HEK293 (cell line): ENCODE results near the gene THSD7A.

Source experiments
- CTCF ChIA-PET: fragments of 350-600 bp; formaldehyde crosslinking; extraction: SDS; loops from one replicate; lab custom pipeline; 2021; ENCODE audit warnings: antibody characterized with exemption; lab: Yijun Ruan, JAX
- POLR2A ChIA-PET: fragments of 300-600 bp; formaldehyde crosslinking; extraction: SDS; loops from one replicate; lab custom pipeline; 2020; ENCODE audit warnings: antibody characterized with exemption, inconsistent platforms; lab: Yijun Ruan, JAX
- H3K27ac ChIP-seq: fragments of 200-500 bp; sonication (Bioruptor generic); 2 replicates; pipeline ENCODE4 v1.5.1; 2014; ENCODE audit warnings: low read depth, low read length, control low read depth, inconsistent platforms; ENCODE audit errors: extremely low read depth
- H3K36me3 ChIP-seq, 2 experiments: fragments of 200-500 bp in 1 of 2; sonication (Bioruptor generic) in 1 of 2; 1 replicate in 1 of 2; 2 replicates in 1 of 2; pipeline ENCODE4 v1.5.1; 2014 to 2017; ENCODE audit warnings: inconsistent platforms in 2 of 2, low read length in 2 of 2; ENCODE audit not compliant: control insufficient read depth in 2 of 2, insufficient read depth in 1 of 2
- H3K4me1 ChIP-seq: fragments of 200-500 bp; sonication (Bioruptor generic); 2 replicates; pipeline ENCODE4 v1.5.1; 2014; ENCODE audit warnings: mild to moderate bottlenecking, low read length, inconsistent platforms; ENCODE audit not compliant: control insufficient read depth, insufficient read depth
- H3K4me3 ChIP-seq: 2 replicates; pipeline ENCODE4 v1.5.1; 2011; ENCODE audit warnings: low read depth, mild to moderate bottlenecking, control low read depth, low read length, moderate library complexity
- H3K9me3 ChIP-seq: fragments of 200-500 bp; sonication (Bioruptor generic); 2 replicates; pipeline ENCODE4 v1.5.1; 2014; ENCODE audit warnings: low read depth, low read length, inconsistent platforms; ENCODE audit not compliant: control insufficient read depth, insufficient read depth
- PATZ1 ChIP-seq: fragments of 450-650 bp; formaldehyde crosslinking; IDR thresholded peaks from 2 replicates; pipeline ENCODE4 v1.5.1; 2016; ENCODE audit warnings: missing biosample characterization, missing genetic modification characterization
- SCRT2 ChIP-seq: fragments of 450-650 bp; formaldehyde crosslinking; IDR thresholded peaks from 2 replicates; pipeline ENCODE4 v1.5.1; 2016; ENCODE audit warnings: missing biosample characterization, missing genetic modification characterization
- SP7 ChIP-seq: fragments of 450-650 bp; formaldehyde crosslinking; IDR thresholded peaks from 2 replicates; pipeline ENCODE4 v1.5.1; 2016; ENCODE audit warnings: missing biosample characterization, missing genetic modification characterization
- TSHZ1 ChIP-seq: fragments of 450-650 bp; formaldehyde crosslinking; IDR thresholded peaks from 2 replicates; pipeline ENCODE4 v1.5.1; 2016; ENCODE audit warnings: missing biosample characterization, missing genetic modification characterization, borderline replicate concordance
- ZBTB49 ChIP-seq: fragments of 450-650 bp; formaldehyde crosslinking; IDR thresholded peaks from 2 replicates; pipeline ENCODE4 v1.5.1; 2016; ENCODE audit warnings: missing biosample characterization, missing genetic modification characterization, low read depth
- ZFP3 ChIP-seq: fragments of 450-650 bp; formaldehyde crosslinking; IDR thresholded peaks from 2 replicates; pipeline ENCODE4 v1.5.1; 2016; ENCODE audit warnings: low read depth, missing biosample characterization, missing genetic modification characterization
- ZNF239 ChIP-seq: fragments of 450-650 bp; formaldehyde crosslinking; IDR thresholded peaks from 2 replicates; pipeline ENCODE4 v1.5.1; 2016; ENCODE audit warnings: missing biosample characterization, missing genetic modification characterization
- ZNF501 ChIP-seq: fragments of 450-650 bp; formaldehyde crosslinking; IDR thresholded peaks from 2 replicates; pipeline ENCODE4 v1.5.1; 2016; ENCODE audit warnings: missing biosample characterization, missing genetic modification characterization
- ZNF561 ChIP-seq: fragments of 450-650 bp; IDR thresholded peaks from 2 replicates; pipeline ENCODE4 v1.5.1; 2018; ENCODE audit warnings: missing biosample characterization, missing genetic modification characterization, borderline replicate concordance
- ZNF571 ChIP-seq: fragments of 450-650 bp; formaldehyde crosslinking; IDR thresholded peaks from 2 replicates; pipeline ENCODE4 v1.5.0; 2017; ENCODE audit warnings: missing biosample characterization, missing genetic modification characterization
- ZNF623 ChIP-seq: fragments of 450-650 bp; formaldehyde crosslinking; IDR thresholded peaks from 2 replicates; pipeline ENCODE4 v1.5.1; 2016; ENCODE audit warnings: missing biosample characterization, missing genetic modification characterization
- ZNF626 ChIP-seq: fragments of 450-650 bp; sonication (Bioruptor Pico); formaldehyde crosslinking; IDR thresholded peaks from 2 replicates; pipeline ENCODE4 v1.5.1; 2018; ENCODE audit warnings: missing biosample characterization, missing genetic modification characterization, inconsistent platforms
- ZNF677 ChIP-seq: fragments of 450-650 bp; IDR thresholded peaks from 2 replicates; pipeline ENCODE4 v1.5.0; 2018; ENCODE audit warnings: missing biosample characterization, mild to moderate bottlenecking, missing genetic modification characterization, moderate library complexity
- ZNF785 ChIP-seq: fragments of 450-650 bp; formaldehyde crosslinking; IDR thresholded peaks from 2 replicates; pipeline ENCODE4 v1.5.1; 2016; ENCODE audit warnings: missing biosample characterization, missing genetic modification characterization
- TF ChIP-seq, protein P1 (sequence below): fragments of 450-650 bp; formaldehyde crosslinking; IDR thresholded peaks from 2 replicates; pipeline ENCODE4 v1.5.1; 2017; ENCODE audit warnings: missing biosample characterization, mild to moderate bottlenecking, missing genetic modification characterization, moderate library complexity
- TF ChIP-seq, protein P2 (sequence below): sonication (generic); formaldehyde crosslinking; IDR thresholded peaks from 2 replicates; pipeline ENCODE4 v1.8.1; 2022; ENCODE audit warnings: mild to moderate bottlenecking, moderate library complexity, missing genetic modification reagents
- TF ChIP-seq, protein P3 (sequence below): fragments of 450-650 bp; formaldehyde crosslinking; IDR thresholded peaks from 2 replicates; pipeline ENCODE4 v1.5.1; 2016; ENCODE audit warnings: missing biosample characterization, missing genetic modification characterization

THSD7A gene

DNA sequence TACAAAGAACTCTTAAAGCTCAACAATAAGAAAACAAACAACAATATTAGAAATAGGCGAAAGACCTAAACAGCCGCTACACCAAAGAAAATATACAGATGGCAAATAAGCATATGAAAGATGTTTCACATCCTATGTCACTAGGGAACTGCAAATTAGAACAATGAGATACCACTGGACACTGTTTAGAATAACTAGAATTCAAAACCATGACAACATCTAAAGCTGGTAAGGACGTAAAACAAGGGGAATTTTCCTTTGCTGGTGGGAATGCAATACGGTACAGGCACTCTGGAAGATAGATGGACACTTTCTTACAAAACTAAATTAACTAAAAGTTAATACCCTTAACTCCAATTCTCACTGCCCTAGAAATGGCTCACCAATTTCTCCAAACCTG lies 44.5 kb downstream of the THSD7A start:
- Histone ChIP-seq H3K27ac (no peak overlapping the region), H3K4me1 (peaks cover 4% of the 10 kb centered on the region), H3K36me3 (no peaks in the 10 kb centered on the region), H3K9me3 (no peaks in the 10 kb centered on the region), H3K4me3 (no peak overlapping the region)
- CTCF ChIA-PET = no interaction called here
- POLR2A ChIA-PET = no interaction called here
- TF ChIP-seq SP7 (no peak), ZNF239 (tag by site-specific recombination) (no peak), ZNF626 (tag by site-specific recombination) (no peak), PATZ1 (tag by site-specific recombination) (no peak), TSHZ1 (no peak), ZBTB49 (tag by site-specific recombination) (no peak), ZNF501 (no peak), SCRT2 (no peak), ZNF561 (tag by site-specific recombination) (no peak), ZNF623 (tag by site-specific recombination) (no peak), ZNF677 (tag by site-specific recombination) (no peak), ZNF785 (tag by site-specific recombination) (no peak), ZNF571 (tag by site-specific recombination) (no peak), ZFP3 (tag by site-specific recombination) (no peak)
- TF ChIP-seq, protein P1, sequence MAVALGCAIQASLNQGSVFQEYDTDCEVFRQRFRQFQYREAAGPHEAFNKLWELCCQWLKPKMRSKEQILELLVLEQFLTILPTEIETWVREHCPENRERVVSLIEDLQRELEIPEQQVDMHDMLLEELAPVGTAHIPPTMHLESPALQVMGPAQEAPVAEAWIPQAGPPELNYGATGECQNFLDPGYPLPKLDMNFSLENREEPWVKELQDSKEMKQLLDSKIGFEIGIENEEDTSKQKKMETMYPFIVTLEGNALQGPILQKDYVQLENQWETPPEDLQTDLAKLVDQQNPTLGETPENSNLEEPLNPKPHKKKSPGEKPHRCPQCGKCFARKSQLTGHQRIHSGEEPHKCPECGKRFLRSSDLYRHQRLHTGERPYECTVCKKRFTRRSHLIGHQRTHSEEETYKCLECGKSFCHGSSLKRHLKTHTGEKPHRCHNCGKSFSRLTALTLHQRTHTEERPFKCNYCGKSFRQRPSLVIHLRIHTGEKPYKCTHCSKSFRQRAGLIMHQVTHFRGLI (tag by site-specific recombination) = no peak
- TF ChIP-seq, protein P2, sequence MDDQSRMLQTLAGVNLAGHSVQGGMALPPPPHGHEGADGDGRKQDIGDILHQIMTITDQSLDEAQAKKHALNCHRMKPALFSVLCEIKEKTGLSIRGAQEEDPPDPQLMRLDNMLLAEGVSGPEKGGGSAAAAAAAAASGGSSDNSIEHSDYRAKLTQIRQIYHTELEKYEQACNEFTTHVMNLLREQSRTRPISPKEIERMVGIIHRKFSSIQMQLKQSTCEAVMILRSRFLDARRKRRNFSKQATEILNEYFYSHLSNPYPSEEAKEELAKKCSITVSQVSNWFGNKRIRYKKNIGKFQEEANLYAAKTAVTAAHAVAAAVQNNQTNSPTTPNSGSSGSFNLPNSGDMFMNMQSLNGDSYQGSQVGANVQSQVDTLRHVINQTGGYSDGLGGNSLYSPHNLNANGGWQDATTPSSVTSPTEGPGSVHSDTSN (CRISPR knock-in tag) = no peak
- TF ChIP-seq, protein P3, sequence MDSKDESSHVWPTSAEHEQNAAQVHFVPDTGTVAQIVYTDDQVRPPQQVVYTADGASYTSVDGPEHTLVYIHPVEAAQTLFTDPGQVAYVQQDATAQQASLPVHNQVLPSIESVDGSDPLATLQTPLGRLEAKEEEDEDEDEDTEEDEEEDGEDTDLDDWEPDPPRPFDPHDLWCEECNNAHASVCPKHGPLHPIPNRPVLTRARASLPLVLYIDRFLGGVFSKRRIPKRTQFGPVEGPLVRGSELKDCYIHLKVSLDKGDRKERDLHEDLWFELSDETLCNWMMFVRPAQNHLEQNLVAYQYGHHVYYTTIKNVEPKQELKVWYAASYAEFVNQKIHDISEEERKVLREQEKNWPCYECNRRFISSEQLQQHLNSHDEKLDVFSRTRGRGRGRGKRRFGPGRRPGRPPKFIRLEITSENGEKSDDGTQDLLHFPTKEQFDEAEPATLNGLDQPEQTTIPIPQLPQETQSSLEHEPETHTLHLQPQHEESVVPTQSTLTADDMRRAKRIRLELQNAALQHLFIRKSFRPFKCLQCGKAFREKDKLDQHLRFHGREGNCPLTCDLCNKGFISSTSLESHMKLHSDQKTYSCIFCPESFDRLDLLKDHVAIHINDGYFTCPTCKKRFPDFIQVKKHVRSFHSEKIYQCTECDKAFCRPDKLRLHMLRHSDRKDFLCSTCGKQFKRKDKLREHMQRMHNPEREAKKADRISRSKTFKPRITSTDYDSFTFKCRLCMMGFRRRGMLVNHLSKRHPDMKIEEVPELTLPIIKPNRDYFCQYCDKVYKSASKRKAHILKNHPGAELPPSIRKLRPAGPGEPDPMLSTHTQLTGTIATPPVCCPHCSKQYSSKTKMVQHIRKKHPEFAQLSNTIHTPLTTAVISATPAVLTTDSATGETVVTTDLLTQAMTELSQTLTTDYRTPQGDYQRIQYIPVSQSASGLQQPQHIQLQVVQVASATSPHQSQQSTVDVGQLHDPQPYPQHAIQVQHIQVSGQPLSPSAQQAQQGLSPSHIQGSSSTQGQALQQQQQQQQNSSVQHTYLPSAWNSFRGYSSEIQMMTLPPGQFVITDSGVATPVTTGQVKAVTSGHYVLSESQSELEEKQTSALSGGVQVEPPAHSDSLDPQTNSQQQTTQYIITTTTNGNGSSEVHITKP = no peak
